Cardiac fibroblast (primary cell): Measurements from ENCODE around the gene DDX20.
"Not testable (repeated sequence)": the region's sequence is repeated elsewhere in the genome, so short reads cannot be mapped to it uniquely, and the experiment has no call there.

Experiments
- DNase-seq, 2 donors: peaks; one replicate each; pipeline versions ENCODE4 v3.0.0 to v3.0.0-alpha.2; 2010; ENCODE audit warnings: low read depth in 2 of 2
- H3K4me3 ChIP-seq, 2 donors: replicated peaks in 1 of 2; 1 replicate in 1 of 2; 2 replicates in 1 of 2; pipeline ENCODE4 v1.5.1; 2011; ENCODE audit warnings: low read depth in 2 of 2, low read length in 2 of 2, mild to moderate bottlenecking in 2 of 2, moderate library complexity in 1 of 2
- TF ChIP-seq, protein P1 (sequence below): IDR thresholded peaks from one replicate; pipeline ENCODE4 v1.5.1; 2011; ENCODE audit warnings: low read depth, mild to moderate bottlenecking, low read length, inconsistent platforms

DDX20 gene

DNA sequence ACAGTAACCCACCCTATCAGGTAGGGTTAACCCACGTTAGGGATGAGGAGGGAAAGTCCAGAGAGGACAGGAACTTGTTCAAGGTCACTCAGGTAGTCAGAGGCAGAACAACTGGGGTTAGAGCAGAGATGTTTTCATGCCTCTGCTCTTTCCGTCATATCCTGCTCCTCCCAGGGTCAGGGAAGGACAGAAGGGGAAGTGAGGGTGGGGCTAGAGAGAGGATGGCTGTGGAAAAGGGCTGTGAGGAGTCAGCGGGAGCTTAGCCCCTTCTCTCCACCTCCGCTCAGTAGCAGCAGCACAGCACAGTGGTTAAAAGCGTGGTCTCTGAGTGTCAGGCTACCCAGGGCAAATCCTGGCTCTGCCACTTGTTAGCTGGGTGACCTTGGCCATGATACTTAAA is 36.5 kb downstream of the DDX20 start:
- DNase-seq, result no peak
- TF ChIP-seq, protein P1, sequence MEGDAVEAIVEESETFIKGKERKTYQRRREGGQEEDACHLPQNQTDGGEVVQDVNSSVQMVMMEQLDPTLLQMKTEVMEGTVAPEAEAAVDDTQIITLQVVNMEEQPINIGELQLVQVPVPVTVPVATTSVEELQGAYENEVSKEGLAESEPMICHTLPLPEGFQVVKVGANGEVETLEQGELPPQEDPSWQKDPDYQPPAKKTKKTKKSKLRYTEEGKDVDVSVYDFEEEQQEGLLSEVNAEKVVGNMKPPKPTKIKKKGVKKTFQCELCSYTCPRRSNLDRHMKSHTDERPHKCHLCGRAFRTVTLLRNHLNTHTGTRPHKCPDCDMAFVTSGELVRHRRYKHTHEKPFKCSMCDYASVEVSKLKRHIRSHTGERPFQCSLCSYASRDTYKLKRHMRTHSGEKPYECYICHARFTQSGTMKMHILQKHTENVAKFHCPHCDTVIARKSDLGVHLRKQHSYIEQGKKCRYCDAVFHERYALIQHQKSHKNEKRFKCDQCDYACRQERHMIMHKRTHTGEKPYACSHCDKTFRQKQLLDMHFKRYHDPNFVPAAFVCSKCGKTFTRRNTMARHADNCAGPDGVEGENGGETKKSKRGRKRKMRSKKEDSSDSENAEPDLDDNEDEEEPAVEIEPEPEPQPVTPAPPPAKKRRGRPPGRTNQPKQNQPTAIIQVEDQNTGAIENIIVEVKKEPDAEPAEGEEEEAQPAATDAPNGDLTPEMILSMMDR, result no peak
- H3K4me3 ChIP-seq, result no peak overlapping the region

DNA sequence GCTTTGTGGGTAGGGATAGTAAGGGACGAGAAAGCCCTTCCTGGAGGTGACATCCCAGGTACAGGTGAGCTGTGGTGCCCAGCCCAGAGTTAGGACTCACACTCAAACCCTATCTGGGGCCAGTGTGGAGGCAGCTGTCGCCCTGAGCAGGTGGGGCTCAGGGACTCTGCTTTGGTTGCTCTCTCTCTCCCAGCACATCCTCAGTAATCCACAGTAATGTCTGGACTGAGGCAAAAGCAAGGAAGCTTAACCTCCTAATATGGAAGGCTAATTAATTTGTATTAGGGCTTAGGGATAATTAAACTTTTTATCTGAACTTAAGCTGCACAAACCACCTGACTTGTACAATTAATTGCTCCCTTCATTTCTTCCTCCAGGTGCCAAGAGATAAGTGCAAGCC is 38.2 kb downstream of the DDX20 start:
- H3K4me3 ChIP-seq, result no peak overlapping the region
- TF ChIP-seq, protein P1, result no peak
- no peak for DNase-seq

DNA sequence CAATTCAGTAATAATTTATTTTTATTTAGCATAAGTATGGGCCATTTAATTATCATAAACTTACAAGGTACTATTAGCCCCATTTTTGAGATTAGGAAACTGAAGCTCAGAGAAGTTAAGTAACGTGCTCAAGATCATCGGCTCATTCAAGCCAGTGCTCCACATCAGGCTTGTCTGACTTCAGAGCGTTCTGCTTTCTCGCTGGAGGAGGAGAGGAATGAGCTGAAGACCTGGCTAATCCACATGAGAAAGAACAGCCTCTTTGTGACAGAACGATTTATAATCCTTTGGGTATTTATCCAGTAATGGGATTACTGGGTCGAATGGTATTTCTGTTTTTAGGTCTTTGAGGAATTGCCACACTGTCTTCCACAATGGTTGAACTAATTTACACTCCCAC is 39.7 kb downstream of the DDX20 start:
- TF ChIP-seq, protein P1, result no peak
- DNase-seq, result no peak
- no peak overlapping the region for H3K4me3 ChIP-seq

DNA sequence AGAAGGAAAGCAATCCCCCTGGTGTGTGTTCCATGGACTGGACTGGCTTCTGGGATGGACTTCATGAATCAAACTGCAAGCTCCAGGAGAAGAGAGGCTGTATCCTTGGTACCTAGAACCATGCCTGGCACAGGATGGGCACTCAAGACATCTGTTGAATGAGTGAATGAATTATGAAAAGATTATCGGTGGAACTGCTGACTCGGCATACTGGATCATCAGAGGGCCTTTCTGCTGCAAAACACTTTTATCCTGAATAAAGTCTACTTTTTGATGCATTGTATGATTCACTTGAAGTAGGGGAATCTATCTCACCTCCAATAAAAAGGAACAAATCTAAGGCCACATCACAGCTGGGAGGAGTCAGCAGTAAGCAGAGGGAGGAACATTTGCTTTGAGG is 42.9 kb downstream of the DDX20 start:
- H3K4me3 ChIP-seq, result no peak overlapping the region
- no peak for DNase-seq
- TF ChIP-seq, protein P1, result no peak

DNA sequence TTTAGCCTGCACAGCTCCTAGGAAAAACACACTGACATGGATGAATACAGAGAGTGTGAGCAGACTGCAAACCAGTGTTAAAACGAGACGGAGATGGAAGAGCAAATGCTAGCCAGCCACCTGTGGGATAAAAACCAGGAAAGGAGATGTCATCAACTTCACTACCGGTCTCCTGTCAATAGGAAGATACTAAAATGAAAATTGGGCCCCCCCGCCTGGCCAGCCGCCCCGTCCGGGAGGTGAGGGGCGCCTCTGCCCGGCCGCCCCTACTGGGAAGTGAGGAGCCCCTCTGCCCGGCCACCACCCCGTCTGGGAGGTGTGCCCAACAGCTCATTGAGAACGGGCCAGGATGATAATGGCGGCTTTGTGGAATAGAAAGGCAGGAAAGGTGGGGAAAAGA is 44.0 kb downstream of the DDX20 start:
- not testable (repeated sequence) for H3K4me3 ChIP-seq, DNase-seq

DNA sequence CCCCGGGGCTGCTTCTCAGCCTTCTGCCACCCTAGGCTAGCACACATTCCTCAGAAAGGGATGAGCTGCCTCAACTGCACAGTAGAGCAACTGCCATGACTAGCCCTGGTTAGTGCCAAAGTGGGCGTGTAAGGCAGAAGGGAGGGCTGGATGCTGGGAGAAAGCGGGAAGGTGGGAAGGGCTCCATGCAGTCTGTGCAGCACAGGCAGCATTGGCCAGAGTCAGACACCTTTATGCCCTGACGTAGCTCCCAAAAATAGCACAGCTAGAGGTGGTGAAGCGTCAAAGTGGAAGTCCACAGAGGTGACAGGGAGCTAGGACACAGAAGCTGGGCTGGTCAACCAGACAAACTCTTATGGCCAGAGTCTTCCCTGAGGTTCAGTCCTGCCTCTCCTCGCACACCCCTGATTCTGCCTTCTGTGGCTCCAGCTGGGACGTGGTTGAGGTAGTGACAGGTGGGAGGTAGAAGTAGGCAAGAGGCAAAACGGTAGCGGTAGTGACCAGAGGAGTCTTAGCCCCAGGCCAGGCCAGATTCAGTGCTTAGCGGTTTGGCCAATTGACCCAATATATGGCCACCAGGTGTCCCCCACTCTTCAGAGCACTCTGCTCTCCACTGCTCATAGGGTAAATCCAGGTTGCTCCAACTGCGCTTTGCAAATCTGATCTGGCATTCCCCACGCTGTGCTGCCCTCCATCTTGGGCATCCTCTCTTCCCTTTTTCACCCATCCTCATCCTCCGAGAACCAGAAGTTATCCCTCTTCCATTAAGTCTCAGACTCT is 45.6 kb downstream of the DDX20 start:
- TF ChIP-seq, protein P1, result no peak
- DNase-seq, result no peak
- H3K4me3 ChIP-seq, result no peak overlapping the region

DNA sequence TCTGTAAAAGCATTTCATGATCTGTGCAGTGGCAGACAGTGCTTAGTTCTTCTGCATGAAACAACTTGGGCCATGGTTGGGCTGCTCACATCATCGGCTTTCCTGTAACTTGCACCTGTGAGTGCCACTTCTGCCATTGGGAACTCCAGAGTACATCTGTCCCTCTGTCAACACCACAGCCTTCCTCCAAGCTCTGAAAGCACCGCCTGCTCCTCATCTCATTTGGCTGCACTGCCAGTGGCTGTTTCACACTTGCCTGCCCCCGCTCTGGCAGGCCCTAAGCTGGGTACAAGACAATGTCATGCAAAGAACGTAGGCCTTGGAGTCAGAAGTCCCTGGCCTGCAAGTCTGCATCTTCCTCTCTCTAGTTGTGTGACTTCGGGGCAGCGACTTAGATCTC is 46.4 kb downstream of the DDX20 start:
- no peak for DNase-seq
- TF ChIP-seq, protein P1, result no peak
- H3K4me3 ChIP-seq, result no peak overlapping the region
